HG02642 (cell line): ENCODE results near the gene ZCWPW1.

Source experiments
- ATAC-seq: cut with Tn5 transposase; IDR thresholded peaks from one replicate; pipeline ENCODE4 v1.9.1; 2021; ENCODE audit warnings: mild to moderate bottlenecking; ENCODE audit not compliant: unreplicated experiment, poor library complexity

Gene ZCWPW1, protein sequence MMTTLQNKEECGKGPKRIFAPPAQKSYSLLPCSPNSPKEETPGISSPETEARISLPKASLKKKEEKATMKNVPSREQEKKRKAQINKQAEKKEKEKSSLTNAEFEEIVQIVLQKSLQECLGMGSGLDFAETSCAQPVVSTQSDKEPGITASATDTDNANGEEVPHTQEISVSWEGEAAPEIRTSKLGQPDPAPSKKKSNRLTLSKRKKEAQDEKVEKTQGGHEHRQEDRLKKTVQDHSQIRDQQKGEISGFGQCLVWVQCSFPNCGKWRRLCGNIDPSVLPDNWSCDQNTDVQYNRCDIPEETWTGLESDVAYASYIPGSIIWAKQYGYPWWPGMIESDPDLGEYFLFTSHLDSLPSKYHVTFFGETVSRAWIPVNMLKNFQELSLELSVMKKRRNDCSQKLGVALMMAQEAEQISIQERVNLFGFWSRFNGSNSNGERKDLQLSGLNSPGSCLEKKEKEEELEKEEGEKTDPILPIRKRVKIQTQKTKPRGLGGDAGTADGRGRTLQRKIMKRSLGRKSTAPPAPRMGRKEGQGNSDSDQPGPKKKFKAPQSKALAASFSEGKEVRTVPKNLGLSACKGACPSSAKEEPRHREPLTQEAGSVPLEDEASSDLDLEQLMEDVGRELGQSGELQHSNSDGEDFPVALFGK

DNA sequence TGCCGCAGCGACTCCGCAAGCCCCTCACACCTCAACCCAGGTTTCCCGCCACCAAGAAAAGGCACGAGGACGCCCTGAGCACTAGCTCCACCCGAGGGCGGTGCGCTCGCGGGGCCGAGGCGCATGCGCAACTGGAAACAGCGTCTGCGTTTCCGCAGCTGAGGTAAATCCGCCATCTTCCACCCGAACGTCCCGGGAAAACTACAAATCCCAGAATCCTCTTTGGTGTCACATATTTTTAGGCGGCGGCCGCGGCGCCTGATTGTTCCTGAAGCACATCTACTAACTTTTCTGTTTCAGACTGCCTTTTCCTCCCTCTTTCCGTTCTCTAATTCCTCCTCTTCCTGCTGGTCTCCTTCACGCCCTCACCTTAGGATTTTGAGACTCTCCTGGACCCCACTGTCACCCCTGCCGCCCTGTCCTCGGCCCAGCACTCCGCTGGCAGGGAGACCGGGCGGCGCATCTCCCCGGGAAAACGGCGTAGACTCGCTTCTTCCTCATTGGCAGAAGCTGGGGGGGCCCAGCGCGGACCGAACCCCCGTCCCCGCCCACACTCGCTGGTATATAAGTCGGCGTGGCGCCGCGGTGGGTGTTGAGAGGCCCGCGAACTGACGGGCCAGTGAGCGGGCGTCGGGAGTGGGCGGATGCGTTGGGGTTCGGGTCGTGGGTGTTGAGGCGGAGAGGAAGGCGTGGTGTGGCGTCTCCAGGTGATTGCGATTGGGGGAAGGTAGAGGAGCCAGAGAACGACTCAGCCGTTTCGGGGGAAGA, at the start of gene ZCWPW1:
Gene ZCWPW1, minus strand, starts transcription at position 505 of the 768 bp plus-strand sequence. CDS start 8,054 bp downstream, outside the sequence.
- peak; percentile 50 for ATAC-seq

DNA sequence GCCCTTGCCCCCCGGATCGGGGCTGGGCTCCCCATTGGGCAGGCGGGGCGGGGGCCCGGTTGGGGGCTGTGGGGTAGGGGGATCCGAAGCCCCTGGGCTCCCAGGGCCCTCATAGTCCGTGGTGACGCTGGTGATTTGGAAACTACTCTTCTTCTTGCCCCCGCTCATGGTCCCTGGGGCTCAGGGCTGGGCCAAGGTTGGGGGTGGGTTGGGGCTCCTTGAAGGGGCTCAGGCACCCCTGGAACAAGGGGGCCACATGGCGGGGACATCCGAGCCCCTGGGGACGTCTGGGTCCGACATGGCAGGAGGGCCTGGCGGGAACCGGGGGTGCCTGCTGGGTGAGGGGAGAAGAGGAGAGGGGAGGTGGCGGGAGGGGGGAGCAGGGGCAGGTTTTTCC, 49.4 kb upstream of the ZCWPW1 start:
- ATAC-seq: no peak

DNA sequence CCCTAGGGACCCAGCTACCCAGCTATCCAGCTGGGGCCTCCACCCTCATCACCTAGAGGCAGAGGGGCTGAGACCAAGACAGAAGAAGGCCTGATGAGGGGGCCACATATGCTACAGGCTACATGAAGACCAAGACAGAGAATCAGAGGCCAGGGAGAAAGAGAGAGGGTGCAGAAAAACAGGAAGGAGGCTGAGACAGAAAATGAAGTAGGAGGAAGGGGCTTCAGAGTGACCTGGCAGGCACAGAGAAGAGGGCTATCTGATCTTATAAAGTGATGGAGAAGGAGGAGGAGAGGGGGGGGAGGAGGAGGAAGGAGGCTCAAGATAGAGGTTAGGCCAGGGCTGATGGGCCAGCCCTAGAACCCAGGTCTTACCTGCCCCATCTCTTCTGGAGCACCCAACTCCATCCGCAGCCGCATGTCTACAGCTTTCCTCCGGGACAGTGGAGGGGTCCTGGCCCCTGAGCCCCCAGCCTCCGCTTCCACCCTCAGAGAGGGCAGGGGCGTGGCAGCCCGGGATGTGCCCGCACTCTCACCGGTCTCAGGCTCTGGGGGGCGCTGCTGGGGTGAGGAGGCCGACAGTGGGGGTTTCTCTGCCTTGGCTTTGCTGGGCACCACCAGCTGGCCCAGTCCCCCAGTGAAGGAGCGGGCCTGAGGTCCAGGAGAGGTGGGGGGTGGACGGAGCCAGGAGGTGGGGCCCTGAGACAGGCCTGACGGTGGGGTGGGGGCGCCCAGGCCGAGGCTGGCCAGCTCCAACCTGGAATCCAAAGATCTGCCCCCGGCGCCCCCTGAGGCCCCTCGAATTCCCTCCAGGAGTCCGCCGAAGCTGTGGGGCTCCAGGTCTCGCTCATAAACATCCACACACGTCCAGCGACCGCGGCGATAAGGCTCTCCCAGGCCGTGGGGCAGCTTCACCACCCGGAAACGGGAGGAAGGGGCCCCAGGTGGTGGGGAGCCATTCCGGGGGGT, 48.7 kb upstream of the ZCWPW1 start:
- no peak for ATAC-seq

DNA sequence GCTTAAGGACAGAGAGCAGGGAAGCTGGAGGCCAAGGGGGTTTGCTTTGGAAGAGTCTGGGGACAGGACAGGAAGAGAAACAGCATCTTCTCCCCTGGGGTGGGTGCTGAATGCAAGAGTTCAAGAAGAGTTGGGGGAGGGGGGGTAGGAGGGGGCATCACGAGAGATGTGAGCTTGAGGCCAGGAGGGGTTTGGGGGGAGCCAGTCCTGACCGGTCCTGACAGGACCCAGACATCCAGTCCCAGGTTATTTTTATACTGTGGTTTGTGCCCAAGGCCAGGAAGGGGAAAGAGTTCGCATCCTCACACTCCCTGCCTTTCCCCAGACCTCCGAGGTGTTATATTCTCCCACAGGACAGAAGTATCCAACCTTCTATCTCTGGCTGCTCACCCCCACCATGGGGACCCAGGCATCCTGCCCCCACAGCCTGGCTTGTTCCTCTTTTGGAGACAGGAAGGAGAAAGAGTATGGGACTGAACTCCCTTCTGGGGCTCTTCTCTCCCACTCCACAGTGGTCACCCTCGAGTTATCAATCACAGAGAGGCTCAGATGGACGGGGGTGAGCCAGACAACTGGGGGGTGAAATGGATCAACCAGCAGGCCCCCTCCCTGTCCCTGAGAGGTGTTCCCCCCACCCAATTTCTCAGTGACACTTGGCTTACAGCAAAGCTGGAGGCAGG, 47.7 kb upstream of the ZCWPW1 start:
- no peak for ATAC-seq

DNA sequence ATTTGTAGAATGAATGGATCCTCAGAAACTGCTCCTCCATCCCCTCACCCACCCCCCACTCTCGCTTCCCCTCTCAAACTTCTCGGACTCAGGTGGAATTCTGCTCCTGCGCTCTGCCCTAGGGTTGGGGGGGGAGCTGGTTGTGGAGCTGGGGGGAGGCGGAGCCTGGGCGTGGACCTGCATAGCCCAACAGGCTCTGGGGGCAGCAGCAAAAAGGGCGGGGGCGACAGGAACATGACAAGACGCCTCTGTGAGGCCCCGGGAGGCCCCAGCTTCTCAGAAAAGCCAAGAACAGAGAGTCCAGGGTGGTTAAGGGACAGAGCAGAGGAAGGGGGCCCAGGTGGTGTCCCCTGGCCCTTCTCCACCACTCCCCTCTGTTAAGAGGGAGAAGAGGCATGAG, 47.0 kb upstream of the ZCWPW1 start:
- no peak for ATAC-seq

DNA sequence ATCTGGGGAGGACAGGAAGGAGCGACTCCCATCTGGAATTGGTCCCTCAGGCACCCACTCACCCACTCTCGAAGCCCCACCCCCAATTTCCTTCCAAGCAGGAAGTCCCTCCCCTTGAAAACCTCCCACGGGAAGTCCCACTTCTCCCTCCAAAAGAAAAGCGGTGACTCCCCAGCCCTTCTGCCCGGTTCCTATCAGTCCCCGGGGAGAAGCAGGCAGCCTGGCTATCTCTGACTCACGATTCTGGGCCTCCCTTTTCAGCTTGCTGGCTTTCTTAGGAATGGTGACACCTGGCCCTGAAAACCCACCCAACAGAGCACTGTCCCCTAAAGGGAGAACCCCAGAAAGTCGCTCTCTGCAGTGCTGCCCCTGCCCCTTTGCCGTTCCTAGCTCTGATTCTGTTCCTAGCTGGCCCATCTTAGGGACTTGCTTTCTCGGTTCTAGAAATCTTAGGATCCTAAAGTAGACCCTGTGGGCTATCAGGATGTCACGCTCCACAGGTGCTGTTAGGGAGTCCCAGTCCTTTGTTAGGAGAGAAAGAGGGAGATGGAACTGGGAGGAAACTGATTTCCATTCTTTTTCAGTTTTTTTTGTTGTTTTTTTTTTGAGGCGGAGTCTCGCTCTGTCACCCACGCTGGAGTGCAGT, 44.5 kb upstream of the ZCWPW1 start:
- ATAC-seq: no peak

DNA sequence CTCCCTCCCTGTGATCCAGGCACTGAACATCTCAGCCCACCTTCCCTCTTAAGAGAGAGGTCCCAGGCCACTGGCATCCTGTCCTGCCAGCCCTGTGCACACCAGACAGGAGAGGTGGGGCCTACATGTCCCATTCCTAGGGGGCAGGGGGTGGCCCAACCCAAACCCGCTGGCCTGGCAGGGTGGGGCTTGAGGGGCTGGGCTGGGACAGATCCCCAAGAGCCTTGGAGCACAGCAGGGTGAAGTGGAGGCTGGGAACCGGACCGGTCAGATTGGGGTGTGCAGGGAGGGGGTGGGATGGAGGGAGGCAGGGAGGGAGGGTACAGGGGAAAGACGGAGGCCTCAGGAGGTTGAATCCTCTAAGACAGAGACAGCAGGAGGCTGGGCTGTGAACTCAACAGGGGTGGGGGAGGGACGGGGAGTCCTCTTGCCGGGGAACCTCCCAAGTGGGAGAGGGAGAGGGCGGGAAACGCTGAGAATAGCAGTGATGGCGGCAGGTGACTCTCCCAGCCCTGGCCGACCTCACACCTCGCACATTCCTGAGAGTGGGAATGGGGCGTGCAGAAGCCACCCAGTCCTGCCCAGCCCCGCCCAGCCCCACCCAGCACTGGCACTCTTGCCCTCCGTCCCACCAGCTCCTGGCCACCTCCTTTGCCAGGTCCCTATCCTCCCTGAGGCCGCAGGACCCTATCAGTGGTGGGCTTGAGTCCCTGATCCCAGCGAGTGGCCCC, 43.8 kb upstream of the ZCWPW1 start:
- ATAC-seq: no peak

DNA sequence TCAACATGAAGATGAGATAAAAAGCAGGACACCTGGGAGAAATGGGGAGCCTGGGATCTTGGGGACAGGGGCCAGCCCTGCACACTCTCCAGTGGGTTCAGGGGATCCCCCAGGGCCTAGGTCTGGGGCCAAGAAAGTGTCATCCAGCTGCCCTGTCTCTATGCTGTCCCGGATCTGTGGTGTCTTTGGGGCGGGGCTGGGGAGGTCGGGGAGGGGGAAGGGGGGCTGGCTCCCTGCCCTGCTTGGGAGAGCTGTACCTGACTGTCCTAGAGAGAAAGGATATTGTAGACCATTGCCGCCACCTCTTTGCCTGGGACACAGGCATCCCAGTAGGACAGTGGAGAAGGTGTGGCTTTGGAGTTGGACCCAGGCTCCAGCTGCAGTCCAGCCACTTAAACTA, 42.5 kb upstream of the ZCWPW1 start:
- no peak for ATAC-seq

DNA sequence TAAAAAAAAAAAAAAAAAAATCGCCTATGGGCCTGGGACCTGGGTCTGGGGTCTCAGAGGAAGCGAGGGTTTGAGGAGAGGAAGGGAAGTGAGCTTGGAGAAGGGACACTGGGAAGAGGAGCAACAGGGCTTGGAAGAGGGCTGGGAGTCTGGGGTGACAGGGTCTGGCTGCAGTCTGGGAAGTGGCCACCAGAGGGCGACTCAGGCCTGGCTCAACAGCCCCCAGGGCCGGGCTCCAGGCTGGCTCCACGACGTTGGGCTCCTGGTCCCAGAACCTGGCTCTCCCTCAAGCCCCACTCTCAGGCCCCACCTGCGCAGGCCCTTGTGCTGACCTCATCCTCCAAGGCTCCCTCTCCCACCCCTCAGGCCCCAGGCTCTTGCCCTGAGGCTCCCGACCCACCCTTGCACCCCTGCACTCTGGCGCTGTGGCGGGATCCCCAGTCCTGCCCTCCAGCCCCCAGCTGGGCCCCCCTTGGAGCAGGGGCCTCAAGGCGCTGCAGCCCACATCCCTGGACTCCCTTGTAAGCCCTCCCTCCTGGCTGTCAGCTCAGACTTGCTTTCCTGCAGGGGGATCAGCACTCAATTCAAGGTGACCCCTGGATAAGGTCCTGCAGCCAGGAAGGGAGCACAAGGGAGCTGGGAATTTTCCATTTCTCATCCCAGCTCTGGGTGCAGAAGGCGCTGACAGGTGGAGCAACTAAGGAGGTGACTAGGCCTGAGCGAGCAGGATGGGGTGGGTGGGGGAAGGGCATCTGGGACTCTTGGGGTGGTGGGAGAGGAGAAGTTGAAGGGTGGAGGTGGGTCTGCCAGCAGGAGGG, 40.9 kb upstream of the ZCWPW1 start:
- ATAC-seq: peak; percentile 52

DNA sequence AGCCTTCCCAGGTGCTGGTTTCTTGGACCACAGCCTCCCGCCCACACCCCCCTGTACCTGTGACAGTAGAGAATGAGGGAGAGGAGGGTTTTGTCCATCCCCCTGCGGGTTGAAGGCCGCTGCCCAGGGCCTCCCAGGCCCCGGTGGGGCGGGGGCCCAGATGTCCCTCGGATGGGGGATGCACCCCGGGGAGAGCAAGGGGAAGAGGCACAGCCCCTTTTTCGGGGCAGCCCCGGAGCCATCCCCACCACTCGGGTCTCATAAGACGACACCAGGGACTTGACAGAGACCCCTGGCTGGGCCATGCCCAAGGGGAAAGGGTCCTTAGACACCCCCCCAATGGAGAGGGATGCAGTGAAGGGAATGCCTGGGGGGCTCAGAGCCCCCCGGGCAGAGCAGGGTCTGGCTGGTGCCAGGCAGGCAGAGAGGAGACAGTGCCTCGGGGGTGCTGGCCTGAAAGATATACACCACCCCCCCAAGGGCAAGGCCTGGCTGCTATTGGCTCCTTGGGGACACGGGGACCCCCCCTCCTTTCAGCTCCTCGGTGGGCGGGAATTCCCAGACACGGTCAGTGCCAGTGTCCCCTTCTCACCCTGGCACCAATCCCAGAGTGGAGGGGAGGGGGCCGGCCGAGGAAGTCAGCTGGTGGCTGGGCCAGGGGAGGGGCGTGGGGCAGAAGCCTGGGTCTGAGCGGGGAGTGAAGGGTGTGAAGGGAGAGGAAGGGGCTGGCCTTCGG, 39.3 kb upstream of the ZCWPW1 start:
- ATAC-seq: no peak

DNA sequence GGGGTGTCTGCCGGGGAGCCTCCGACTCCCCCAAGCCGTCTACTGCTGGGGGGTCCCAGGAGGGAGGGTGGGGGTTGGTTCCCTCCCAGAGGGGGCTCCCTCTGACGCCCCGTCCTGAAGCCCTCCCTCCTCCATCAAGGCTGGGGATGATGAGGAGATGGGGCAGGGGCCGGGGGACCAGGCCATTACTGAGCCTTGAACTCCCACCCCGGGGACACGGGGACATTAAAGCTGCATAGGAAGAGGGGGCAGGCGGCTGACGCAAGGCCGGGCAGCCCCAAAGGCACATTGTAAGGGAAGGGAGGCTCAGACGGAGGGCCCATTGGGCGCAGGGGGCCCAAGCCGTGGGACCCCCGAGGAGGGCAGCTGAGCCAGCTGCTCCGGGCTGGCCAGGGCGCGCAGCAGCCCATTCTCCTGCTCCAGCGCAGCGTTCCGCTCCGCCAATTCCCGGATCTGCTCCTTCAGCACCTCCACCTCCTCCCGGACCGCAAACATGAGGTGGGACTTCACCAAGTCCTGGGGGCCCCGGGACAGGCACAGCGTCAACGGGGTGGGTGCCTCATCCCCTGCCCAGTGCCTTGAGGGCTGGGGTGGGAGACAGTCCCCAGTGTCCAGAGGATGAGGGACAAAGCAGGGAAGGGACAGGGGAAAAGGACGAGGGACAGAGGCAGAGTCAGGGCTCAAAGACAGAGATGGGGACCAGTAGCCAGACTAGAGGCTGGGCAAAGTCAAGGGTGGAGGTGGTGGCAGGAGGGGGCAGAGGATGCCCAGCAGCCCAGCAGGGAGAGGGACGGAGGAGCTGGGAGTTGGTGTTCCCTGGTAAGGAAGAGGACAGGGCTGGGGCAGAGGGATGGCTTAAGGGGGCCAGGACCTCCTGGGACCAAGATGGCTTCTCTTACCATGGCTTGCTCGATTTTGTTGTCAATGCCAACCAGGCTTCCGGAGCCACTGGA, 38.4 kb upstream of the ZCWPW1 start:
- ATAC-seq: no peak

DNA sequence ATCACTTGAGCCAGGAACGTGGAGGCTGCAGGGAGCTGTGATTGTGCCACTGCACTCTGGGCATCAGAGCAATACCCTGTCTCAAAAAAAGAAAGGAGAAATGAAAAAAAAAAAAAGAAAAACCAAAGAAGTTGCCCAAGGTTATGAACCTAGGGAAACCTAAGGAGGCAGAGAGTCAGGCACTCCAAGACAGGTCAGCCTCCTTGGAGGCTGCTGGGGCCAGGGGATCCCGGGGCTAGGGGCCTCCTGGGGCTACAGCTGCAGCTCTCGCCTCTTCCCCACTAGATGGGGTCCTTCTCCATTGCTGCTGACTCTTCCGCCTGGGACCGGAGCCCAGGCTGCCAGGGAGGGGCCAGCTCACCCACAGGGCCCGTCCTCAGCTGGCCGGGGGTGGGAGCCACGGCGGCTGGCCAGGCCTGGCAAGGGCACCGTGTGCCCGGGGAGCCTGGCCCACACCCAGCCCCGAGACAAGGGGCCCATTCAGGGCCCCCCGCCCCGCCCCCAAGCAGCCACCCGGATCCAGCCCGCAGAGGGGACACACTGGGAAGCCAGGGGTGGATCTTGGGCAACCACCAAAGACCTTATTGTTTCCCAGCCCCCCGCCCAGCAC, 37.3 kb upstream of the ZCWPW1 start:
- no peak for ATAC-seq

DNA sequence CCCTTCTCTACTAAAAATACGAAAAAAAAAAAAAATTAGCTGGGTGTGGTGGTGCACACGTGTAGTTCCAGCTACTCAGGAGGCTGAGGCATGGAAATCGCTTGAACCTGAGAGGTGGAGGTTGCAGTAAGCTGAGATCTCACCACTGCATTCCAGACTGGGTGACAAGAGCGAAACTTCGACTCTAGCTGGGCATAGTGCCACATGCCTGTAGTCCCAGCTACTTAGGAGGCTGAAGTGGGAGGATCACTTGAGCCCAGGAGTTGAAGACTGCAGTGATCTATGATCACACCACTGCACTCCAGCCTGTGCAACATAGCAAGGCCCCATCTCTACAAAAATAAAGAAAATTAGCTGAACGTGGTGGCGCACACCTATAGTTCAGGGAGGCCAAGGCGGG, 36.8 kb upstream of the ZCWPW1 start:
- ATAC-seq: no peak

DNA sequence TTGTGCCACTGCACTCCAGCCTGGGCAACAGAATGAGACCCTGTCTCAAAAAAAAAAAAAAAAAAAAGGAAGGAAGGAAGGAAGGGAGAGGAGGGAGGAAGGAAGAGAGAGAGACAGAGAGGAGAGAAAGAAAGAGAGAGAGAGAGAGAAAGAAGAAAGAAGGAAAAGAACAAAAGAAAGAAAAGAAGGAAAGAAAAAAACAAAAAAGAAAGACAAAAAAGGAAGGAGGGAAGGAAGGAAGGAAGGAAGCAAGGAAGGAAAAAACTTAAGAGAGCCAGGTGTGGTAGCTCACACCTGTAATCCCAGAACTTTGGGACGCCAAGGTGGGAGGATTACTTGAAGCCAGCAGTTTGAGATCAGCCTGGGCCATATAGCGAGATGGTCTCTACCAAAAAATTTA, 36.3 kb upstream of the ZCWPW1 start:
- no peak for ATAC-seq

DNA sequence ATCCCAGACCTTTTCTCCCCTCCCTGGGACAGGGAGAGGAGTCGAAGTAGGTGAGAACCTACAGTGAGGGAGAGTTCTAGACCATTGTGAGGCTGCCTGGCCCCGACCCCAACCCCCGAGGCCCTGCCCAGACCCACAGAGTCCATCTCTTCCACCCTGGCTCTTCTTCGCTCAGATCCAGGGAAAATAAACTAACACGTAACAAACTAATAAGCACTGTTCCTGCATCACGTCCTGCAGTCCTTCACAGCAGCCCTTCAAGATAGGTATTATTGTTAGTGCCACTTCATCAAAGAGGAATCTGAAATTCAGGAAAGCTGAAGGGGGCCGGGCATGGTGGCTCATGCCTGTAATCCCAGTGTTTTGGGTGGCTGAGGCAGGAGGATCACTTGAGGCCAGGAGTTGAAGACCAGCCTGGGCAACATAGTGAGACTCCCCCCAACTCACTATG, 35.7 kb upstream of the ZCWPW1 start, which contains the start of gene SPACDR:
Gene SPACDR, minus strand, starts transcription at position 51 of the 451 bp plus-strand sequence. CDS start 235 bp downstream, outside the sequence.
- no peak for ATAC-seq
